Measurements from ENCODE around the gene RBM15.
A peak's percentile ranks its signal among the peaks of the same experiment; 100 is the strongest.

RBM15 gene

DNA sequence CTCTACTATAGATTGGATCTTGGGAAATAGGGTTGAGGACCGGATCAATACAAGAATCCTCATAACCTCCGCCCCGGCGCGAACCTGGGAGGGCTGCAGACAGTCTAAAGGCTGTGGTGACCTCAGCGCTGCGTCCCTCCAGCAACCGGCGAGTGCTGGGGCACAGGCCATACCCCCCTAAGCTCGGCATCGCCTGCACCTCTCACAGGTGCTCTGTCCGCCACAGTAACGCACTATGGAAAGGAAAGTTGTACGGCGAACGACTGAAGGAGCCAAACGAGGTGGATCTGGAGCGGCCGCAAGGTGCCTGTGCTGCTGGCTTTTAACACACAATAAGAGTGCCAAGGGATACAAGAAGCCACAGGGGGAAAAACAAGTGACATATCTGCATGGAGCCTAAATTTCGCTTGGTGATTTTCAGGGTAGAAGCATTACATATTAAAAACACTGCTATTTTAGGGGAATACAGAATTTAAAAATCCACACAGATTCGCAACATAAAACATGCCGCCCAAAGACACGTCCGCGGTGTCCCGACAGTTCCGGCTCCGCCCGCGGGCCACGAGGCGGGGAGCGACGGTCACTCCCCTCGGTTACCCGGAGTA is 1.4 kb upstream of the RBM15 start:
- no peaks in the 10 kb centered on the region for H3K9me3 ChIP-seq (ENCODE audit: low read length)
- no peaks in the 10 kb centered on the region for H3K27me3 ChIP-seq (ENCODE audit: insufficient read depth, low read length)
- TF ChIP-seq, protein P1, sequence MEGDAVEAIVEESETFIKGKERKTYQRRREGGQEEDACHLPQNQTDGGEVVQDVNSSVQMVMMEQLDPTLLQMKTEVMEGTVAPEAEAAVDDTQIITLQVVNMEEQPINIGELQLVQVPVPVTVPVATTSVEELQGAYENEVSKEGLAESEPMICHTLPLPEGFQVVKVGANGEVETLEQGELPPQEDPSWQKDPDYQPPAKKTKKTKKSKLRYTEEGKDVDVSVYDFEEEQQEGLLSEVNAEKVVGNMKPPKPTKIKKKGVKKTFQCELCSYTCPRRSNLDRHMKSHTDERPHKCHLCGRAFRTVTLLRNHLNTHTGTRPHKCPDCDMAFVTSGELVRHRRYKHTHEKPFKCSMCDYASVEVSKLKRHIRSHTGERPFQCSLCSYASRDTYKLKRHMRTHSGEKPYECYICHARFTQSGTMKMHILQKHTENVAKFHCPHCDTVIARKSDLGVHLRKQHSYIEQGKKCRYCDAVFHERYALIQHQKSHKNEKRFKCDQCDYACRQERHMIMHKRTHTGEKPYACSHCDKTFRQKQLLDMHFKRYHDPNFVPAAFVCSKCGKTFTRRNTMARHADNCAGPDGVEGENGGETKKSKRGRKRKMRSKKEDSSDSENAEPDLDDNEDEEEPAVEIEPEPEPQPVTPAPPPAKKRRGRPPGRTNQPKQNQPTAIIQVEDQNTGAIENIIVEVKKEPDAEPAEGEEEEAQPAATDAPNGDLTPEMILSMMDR (IDR thresholded peaks at IDR 0.05; ENCODE audit: low read length), result no peak
- TF ChIP-seq EZH2 (IDR thresholded peaks at IDR 0.05; ENCODE audit: borderline replicate concordance, low read length), result no peak
- H3K27ac ChIP-seq (ENCODE audit: low read depth, low read length, poor library complexity, severe bottlenecking), result peak overlapping the region; percentile 97
- peak overlapping the region; percentile 73 for H3K4me2 ChIP-seq (ENCODE audit: low read length)
- H3K9ac ChIP-seq (ENCODE audit: low read length), result peak overlapping the region; percentile 80
- peaks cover 38% of the 10 kb centered on the region for H3K4me1 ChIP-seq (ENCODE audit: insufficient read depth, low read length, severe bottlenecking)
- H3F3A ChIP-seq (ENCODE audit: insufficient read depth, low read length), result no peaks in the 10 kb centered on the region
- peaks cover 32% of the 10 kb centered on the region for H3K79me2 ChIP-seq (ENCODE audit: insufficient read depth, low read length)
- H3K4me3 ChIP-seq (ENCODE audit: low read depth, low read length, poor library complexity, severe bottlenecking), result peak overlapping the region; percentile 82
- peak overlapping the region; percentile 49; the same call in 1 of the 2 replicates for H2AFZ ChIP-seq (ENCODE audit: low read length)
- H3K9me2 ChIP-seq (ENCODE audit: low read depth, low read length), result no peaks in the 10 kb centered on the region
- H3K36me3 ChIP-seq (ENCODE audit: insufficient read depth, low read length), result peaks cover 27% of the 10 kb centered on the region
- H4K20me1 ChIP-seq (ENCODE audit: insufficient read depth, low read length), result no peaks in the 10 kb centered on the region

GRCh38 chr1:110338309-110338885 is 780 bp upstream of the RBM15 start:
- Histone ChIP-seq H3K4me1 (ENCODE audit: insufficient read depth, low read length, severe bottlenecking) (peaks cover 44% of the 10 kb centered on the region), H3F3A (ENCODE audit: insufficient read depth, low read length) (no peaks in the 10 kb centered on the region), H3K9me3 (ENCODE audit: low read length) (no peaks in the 10 kb centered on the region), H3K4me2 (ENCODE audit: low read length) (peak overlapping the region; percentile 73), H3K79me2 (ENCODE audit: insufficient read depth, low read length) (peaks cover 38% of the 10 kb centered on the region), H3K27ac (ENCODE audit: low read depth, low read length, poor library complexity, severe bottlenecking) (peak overlapping the region; percentile 97), H3K9me2 (ENCODE audit: low read depth, low read length) (no peaks in the 10 kb centered on the region), H3K4me3 (ENCODE audit: low read depth, low read length, poor library complexity, severe bottlenecking) (peak overlapping the region; percentile 82), H3K9ac (ENCODE audit: low read length) (peak overlapping the region; percentile 80), H3K36me3 (ENCODE audit: insufficient read depth, low read length) (peaks cover 33% of the 10 kb centered on the region), H4K20me1 (ENCODE audit: insufficient read depth, low read length) (no peaks in the 10 kb centered on the region; the same call in 1 of the 2 replicates), H3K27me3 (ENCODE audit: insufficient read depth, low read length) (no peaks in the 10 kb centered on the region), H2AFZ (ENCODE audit: low read length) (no peak overlapping the region)
- TF ChIP-seq EZH2 (IDR thresholded peaks at IDR 0.05; ENCODE audit: borderline replicate concordance, low read length), result no peak
- TF ChIP-seq, protein P1 (IDR thresholded peaks at IDR 0.05; ENCODE audit: low read length), result peak; percentile 65

DNA sequence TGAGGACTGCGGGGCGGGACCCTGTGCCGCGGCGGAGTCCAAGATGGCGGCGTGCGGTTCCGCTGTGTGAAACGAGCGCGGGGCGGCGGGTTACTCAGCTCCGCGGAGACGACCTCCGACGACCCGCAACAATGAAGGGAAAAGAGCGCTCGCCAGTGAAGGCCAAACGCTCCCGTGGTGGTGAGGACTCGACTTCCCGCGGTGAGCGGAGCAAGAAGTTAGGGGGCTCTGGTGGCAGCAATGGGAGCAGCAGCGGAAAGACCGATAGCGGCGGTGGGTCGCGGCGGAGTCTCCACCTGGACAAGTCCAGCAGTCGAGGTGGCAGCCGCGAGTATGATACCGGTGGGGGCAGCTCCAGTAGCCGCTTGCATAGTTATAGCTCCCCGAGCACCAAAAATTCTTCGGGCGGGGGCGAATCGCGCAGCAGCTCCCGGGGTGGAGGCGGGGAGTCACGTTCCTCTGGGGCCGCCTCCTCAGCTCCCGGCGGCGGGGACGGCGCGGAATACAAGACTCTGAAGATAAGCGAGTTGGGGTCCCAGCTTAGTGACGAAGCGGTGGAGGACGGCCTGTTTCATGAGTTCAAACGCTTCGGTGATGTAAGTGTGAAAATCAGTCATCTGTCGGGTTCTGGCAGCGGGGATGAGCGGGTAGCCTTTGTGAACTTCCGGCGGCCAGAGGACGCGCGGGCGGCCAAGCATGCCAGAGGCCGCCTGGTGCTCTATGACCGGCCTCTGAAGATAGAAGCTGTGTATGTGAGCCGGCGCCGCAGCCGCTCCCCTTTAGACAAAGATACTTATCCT is 430 bp downstream of the RBM15 start:
- Histone ChIP-seq H3K4me3 (ENCODE audit: low read depth, low read length, poor library complexity, severe bottlenecking) (peak overlapping the region; percentile 82), H3K36me3 (ENCODE audit: insufficient read depth, low read length) (peaks cover 45% of the 10 kb centered on the region), H3K79me2 (ENCODE audit: insufficient read depth, low read length) (peaks cover 50% of the 10 kb centered on the region), H3K9ac (ENCODE audit: low read length) (peak overlapping the region; percentile 92), H2AFZ (ENCODE audit: low read length) (no peak overlapping the region), H3K27me3 (ENCODE audit: insufficient read depth, low read length) (no peaks in the 10 kb centered on the region), H3K4me1 (ENCODE audit: insufficient read depth, low read length, severe bottlenecking) (peaks cover 56% of the 10 kb centered on the region), H3K27ac (ENCODE audit: low read depth, low read length, poor library complexity, severe bottlenecking) (peak overlapping the region; percentile 97), H3K9me2 (ENCODE audit: low read depth, low read length) (no peaks in the 10 kb centered on the region), H3K4me2 (ENCODE audit: low read length) (peak overlapping the region; percentile 74), H4K20me1 (ENCODE audit: insufficient read depth, low read length) (peaks cover 4% of the 10 kb centered on the region; the same call in 1 of the 2 replicates), H3K9me3 (ENCODE audit: low read length) (no peaks in the 10 kb centered on the region), H3F3A (ENCODE audit: insufficient read depth, low read length) (no peaks in the 10 kb centered on the region)
- TF ChIP-seq, protein P1 (IDR thresholded peaks at IDR 0.05; ENCODE audit: low read length), result no peak
- no peak for TF ChIP-seq EZH2 (IDR thresholded peaks at IDR 0.05; ENCODE audit: borderline replicate concordance, low read length)

Data from OCI-LY1 (cell line).